GM21576 (cell line): ENCODE measurements around the gene UBALD2.
"Not testable (repeated sequence)": the region's sequence is repeated elsewhere in the genome, so short reads cannot be mapped to it uniquely, and the experiment has no call there.

ENCODE experiments used
- ATAC-seq: cut with Tn5 transposase; IDR thresholded peaks from one replicate; pipeline ENCODE4 v1.9.1; 2021; ENCODE audit warnings: mild to moderate bottlenecking, moderate library complexity; ENCODE audit not compliant: unreplicated experiment

UBALD2 gene

GRCh38 chr17:76244721-76245120, 20.4 kb upstream of the UBALD2 start:
- not testable (repeated sequence) for ATAC-seq

- ATAC-seq: peak; percentile 89
Observed at GRCh38 chr17:76246080-76247066, 18.8 kb upstream of the UBALD2 start.

- ATAC-seq: no peak
Observed at GRCh38 chr17:76247304-76247703, 17.8 kb upstream of the UBALD2 start.

GRCh38 chr17:76248013-76248782, 16.9 kb upstream of the UBALD2 start:
- no peak for ATAC-seq

DNA sequence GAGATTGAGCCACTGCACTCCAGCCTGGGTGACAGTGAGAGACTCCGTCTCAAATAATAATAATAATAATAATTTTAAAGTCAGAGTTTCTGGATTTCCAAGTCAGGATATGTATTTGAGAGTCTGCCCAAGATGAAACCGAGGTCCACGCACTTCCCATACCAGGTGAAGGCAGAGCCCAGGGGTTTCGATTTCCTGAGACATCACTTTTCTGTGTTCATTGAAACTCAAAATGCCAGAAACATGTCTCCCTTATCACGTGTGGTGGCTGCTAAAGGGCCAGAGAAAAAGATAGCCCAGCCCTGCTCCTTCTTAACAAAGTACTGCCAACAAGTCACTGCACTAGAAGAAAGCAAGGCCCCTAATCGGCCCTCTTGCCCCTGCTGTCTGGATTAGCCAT, 15.0 kb upstream of the UBALD2 start:
- ATAC-seq: no peak

GRCh38 chr17:76251478-76252039, 13.6 kb upstream of the UBALD2 start:
- no peak for ATAC-seq

GRCh38 chr17:76252040-76252954, 12.9 kb upstream of the UBALD2 start:
- ATAC-seq: peak; percentile 49

DNA sequence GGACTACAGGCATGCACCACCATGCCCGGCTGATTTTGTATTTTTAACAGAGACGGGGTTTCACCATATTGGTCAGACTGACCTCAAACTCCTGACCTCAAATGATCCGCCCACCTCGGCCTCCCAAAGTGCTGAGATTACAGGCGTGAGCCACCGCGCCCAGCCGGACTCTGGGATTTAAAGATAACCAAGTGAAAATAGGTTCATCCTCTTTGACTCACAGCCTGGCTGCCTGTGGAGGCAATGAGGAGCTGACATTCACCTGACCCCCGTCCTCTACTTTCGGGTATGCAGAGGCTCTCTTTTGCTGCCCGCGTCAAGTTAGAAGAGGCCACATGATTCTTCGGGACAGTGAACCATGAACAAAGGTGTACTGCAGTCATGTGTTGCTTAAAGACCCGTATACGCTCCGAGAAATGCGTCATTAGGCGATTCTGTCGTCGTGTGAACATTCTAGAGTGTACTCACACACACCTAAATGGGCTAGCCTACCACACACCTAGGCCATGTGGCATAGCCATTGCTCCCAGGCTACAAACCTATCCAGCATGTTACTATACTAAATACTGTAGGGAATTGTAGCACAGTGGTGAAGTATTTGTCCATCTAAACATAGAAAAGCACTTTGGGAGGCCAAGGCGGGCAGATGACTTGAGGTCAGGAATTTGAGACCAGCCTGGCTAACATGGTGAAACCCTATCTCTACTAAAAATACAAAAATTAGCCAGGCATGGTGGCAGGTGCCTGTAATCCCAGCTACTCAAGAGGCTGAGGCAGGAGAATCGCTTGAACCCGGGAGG, 12.0 kb upstream of the UBALD2 start:
- ATAC-seq: not testable (repeated sequence)

DNA sequence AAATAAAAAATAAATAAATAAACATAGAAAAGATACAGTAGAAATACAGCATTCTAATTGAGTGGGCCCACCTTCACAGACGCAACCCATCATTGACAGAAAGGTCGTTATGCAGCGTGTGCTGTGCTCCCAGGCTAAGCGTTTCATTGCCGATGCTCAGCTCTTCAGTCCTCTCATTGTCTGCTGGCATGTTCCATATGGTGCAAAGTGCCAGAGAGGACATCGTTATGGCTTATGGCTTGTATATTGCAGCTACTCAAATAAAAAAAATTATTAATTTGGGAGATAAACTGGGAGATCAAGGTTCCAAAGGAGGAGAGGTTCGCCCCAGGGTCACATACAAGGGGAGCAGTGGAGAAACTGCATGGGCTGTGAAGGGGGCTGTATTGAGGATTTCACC, 11.3 kb upstream of the UBALD2 start:
- ATAC-seq: no peak

GRCh38 chr17:76254275-76254674, 10.9 kb upstream of the UBALD2 start:
- no peak for ATAC-seq

DNA sequence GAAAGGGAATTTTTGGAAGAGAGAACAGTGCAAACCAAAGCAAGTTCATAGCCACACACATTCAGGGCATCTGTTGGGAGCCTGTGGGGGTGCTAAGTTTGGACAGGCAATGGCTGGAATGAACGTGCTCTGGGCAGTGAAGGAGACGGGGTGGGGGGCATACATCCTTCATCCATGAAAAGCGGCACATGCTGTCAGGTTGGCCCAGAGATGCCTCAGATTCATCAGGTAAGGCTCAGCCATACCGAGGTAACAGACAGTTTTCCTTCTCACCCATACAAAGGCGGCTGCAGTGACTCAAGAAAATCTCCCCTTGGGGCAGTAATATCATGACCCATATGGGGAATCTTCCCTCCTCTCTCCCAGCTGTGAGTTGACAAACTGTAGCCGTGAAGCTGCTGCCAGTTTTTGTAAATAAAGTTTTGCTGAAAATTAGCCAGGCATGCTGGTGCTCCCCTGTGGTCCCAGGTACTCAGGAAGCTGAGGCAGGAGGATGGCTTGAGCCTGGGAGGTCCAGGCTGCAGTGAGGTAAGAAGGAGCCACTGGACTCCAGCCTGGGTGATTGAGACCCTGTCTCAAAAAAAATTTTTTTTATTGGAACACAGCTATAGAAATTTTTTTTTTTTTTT, 9.2 kb upstream of the UBALD2 start:
- ATAC-seq: no peak

DNA sequence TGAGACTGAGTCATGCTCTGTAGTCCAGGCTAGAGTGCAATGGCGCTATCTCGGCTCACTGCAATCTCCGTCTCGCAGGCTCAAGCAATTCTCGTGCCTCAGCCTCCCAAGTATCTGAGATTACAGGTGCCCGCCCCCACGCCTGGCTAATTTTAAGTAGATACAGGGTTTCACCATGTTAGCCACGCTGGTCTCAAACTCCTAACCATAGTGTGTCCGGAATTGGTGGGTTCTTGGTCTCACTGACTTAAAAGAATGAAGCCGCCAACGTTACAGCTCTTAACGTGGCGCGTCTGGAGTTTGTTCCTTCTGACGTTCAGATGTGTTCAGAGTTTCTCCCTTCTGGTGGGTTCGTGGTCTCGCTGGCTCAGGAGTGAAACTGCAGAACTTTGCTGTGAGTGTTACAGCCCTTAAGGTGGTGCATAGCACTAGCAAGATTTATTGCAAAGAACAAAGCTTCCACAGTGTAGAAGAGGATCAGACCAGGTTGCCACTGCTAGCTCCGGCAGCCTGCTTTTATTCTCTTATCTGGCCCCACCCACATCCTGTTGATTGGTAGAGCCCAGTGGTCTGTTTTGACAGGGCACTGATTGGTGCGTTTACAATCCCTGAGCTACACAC, 8.6 kb upstream of the UBALD2 start:
- ATAC-seq: not testable (repeated sequence)

GRCh38 chr17:76260220-76260619, 4.9 kb upstream of the UBALD2 start:
- no peak for ATAC-seq

- no peak for ATAC-seq
Observed at GRCh38 chr17:76260669-76261068, 4.5 kb upstream of the UBALD2 start.

DNA sequence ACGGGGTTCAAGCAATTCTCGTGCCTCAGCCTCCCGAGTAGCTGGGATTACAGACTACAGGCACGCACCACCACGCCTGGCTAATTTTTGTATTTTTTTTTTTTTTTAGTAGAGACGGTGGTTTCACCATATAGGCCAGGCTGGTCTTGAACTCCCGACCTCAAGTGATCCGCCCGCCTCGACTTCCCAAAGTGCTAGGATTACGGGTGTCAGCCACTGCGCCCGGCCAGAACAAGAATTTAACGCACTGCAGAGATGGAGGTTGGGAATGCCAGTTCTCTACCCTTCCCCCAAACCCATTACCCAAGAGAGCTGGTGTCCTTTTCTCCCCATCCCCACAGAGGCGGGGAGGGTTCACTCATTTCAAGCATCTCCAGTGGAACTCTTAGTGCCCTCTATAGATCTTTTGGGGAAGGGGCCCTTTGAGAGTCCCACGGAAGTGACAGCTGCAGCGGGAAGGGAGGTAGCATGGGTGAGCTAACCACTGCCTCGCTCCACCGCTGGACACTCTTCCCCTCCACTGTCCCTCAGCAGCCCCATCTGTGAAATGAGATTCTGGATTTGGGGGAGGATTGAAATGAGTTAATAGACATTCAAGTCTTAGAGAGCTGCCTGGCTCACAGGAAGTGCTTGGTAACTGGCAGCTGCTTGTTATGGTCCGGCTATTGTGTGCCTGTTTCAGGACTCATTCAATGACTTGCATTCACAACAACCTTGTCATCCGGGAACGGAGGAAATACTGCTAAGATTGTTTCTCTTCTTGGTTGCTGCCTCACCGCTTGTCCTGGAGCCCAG, 3.5 kb upstream of the UBALD2 start:
- no peak for ATAC-seq

DNA sequence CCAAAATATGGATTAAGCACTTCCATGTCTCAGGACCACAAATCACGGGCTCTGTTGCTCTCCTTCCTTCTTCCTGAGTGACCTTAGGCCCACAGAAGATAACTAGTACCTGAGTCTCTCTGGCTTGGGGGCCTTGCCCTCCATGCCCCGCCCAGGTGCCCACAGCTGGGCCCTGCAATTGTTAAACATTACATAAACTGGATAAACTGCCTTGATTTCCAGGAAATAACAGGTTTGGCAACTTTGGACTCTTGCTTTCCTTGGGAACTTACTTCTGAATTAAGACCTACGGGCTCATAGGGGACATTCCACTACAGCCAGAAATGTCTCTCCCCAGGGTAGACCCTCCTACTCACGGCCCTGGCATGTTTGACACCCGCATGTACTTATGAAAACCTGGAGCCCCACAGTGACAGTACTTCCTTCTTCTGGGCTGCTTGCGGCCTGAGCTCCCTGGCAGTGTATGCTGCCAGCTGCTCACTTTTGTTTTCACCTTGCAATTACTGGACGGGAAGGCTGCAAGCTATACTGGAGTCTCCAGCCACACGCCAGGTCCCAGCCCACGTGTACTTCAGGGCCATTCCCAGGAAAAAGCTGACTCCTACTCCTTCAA, 2.3 kb upstream of the UBALD2 start:
- no peak for ATAC-seq

GRCh38 chr17:76263896-76264295, 1.3 kb upstream of the UBALD2 start:
- no peak for ATAC-seq

- ATAC-seq: peak; percentile 2
Observed at GRCh38 chr17:76264425-76264754, 758 bp upstream of the UBALD2 start.
